Measurements from ENCODE around the gene NAA10.

Gene NAA10

GRCh38 chrX:153966841-153967535, 32.2 kb upstream of the NAA10 start:
- no peak for DNase-seq

DNA sequence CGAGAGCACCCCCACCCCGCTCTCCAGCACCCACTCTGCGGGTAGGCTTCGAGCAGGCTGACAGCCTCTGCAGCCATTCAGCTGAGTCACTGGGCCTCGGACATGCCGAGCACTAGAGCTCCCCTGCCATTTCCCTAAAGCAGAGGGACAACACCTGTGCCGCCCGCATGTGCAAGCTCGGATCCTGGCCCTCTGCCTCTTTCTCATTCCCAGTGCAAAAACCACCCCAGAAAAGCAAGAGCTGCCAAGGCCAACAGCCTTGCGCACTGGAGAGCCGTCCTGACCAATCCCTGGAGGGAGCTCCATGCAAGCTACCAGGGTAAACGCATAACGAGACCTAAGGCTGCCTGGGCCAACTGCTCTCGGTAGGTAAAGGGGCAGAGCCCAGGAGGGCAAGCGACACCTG, 31.4 kb upstream of the NAA10 start:
- DNase-seq = no peak

DNA sequence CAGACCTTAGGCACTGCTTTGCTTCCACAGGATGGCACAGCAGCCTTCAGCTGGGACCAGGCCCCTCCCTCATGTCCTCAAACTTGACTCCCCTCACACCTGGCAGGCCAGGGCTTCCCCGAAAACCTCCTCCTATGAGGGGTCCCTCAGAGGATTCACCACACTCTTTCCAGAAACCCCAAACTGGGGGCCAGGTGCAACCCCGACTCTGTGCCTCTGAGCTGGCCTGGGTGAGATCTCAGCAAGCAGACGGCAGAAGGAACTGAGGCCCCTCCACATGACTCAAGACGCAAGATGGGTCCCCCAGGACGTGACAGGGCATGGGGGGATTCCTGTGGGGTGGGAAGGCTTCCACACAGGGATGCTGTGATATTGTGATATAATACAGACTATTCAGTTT, 30.6 kb upstream of the NAA10 start:
- DNase-seq = no peak

GRCh38 chrX:153964105-153964504, 29.3 kb upstream of the NAA10 start:
- no peak for DNase-seq

DNA sequence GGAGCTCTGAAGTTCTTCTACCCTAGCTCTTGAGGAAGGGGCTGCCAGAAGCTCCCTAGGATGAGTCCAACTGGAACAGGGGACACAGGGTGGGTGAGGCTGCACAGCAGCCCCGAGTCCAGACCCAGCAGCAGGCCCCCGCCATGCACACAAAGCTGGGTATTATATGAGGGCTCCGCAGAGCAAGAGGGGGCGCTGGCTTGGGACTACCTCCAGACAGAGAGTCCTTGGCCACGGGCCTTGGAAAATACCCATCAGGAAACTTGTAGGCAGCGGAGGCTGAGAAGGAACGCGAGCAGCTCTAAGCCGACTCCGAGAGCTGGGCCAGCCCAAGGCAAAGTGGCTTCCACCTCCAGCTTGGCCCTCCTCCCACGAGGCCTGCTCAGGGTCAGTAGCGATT, 28.7 kb upstream of the NAA10 start:
- no peak for DNase-seq

- no peak for DNase-seq
Measured at GRCh38 chrX:153961292-153961691, 26.5 kb upstream of the NAA10 start.

DNA sequence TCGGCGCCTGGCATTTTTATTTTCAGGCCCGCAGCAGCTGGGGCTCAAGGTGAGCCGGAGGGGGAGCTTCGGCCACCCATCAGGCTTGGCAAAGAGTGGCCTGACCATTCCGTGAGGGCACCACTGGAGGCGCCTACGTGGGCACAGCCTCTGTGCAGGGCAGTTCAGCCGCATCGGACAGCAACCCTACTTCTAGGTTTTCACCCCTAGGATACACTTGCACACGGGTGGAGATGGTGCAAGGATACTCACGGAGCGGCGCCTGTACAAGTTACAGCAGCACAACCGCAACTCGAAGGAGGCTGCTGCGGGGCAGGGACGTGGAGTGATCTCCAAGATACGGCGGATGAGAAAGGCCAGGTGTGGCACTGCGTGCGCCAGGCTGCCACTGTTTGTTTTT, 25.9 kb upstream of the NAA10 start:
- DNase-seq = no peak

- DNase-seq = no peak
Measured at GRCh38 chrX:153960077-153960476, 25.2 kb upstream of the NAA10 start.

GRCh38 chrX:153959649-153960048, 24.8 kb upstream of the NAA10 start:
- DNase-seq = no peak

GRCh38 chrX:153958605-153959004, 23.8 kb upstream of the NAA10 start:
- no peak for DNase-seq

- DNase-seq = no peak
Measured at GRCh38 chrX:153957224-153957623, 22.4 kb upstream of the NAA10 start.

DNA sequence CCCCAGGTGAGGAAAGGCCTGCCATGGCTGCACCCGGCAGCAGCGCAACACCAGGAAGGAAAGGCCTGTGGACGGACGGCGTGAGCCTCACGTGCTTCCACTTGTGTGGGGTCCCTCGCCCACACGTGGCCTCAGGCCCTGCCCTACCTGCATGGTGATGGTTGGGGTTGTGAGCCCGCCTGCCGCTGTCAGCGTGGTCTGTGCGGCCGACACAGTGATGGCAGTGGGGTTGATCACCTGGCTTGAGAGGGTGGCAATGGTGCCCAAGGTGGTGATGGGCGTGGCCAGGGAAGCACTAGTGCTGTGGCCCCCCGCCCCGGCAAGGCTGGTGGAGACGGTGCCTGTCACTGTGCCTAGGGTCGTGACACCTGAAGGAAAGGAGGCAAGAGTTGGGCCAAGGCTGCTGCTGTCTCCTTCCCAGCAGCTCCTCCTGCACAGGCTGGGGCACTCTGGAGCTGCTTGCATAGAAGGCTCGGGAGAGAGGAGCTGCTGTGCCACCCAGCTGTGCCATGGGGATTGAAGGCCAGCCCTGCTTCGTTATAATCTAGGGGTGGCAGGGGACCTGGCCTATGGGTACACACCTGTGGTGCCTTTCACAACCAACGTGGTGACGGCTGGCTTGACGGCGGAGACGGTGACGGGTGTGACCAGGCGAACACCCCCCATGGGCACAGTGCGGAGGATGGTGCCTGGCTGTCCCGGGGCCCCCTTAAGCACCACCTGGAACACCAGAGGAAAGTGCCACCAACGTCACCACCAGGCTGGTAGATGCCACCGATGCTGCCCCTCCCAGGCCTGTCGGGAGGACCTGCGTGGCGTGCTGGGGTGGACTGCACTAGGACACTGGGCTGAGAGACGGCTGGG, 21.4 kb upstream of the NAA10 start:
- no peak for DNase-seq

DNA sequence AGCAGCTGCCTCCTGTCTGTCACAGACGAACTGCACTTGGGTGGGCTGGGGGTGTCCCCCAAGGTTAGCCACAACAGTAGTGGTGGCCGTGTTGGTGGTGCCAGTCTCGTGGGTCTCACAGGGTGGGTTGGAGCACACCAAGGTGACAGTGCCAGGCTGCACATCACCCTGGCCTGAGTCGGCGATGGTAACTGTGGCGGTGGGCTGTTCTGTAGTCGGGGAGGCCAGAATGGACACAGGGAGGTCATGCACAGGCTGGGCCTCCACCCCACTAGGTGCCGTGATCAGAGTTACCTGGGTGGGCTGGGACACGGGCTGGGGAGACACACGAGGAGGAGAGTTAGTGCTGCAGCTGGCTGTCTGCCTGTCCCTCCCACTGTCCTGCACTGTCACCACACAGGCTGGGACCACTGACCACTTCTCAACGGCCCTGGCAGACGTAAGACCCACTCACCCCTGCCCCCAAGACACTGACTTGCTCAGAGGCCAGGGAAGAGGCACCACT, 20.4 kb upstream of the NAA10 start:
- DNase-seq = no peak

GRCh38 chrX:153954558-153955227, 19.9 kb upstream of the NAA10 start:
- DNase-seq = no peak

GRCh38 chrX:153953892-153954557, 19.2 kb upstream of the NAA10 start:
- no peak for DNase-seq

DNA sequence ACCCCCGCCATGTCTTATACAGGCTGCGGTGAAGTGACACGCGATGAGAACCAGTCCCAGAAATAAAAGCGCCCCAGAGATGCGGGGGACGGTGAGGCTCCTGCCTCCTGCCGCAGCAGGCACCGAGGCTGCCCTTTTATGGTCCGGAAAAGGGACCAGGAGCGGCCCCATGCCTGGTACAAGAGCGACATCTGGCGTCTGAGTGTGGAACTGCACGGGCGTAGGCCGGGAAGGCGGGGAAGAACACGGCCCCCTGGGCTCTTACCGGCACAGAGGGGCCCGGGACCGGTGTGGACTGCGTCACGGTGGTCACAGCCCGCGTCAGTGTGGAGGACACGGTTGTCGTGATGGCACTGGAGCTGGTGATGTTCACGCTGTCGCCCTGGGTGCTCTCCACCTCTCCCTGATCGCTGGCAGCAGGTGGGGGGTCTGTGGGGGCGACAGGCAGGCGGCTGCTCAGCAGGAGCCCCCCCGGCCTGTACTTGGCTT, 18.5 kb upstream of the NAA10 start:
- peak; percentile 24 for DNase-seq

DNA sequence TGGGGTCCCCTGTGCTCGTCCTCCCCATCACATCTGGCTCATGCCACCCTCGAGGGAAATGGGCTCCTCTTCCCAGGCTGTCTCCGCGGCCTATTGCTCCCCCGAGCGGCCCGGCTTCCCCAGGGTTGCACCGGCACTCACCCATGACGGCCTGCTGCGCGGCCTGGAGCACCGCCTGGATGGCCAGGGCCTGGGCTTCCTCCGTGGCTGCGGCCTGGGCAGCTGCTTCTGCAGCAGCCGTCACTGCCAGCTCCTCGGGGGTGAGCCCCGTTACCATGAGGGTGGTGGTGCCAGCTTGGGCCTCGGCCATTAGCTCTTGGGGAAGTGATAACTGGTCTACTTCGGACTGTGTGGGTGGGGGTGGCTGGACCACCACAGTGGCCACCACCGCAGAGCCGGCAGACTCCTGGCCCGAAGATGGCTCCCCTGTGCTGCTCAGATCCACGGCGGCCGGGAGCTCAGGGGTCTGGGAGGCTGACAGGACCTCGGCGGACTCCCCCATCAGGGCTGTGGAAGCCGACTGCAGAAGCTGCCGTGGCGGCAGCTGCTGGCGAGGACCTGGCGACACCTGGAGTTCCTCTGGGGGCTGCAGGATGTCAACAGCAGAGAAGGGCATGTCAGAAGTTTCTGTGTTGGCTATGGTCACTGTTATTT, 17.7 kb upstream of the NAA10 start:
- no peak for DNase-seq

DNA sequence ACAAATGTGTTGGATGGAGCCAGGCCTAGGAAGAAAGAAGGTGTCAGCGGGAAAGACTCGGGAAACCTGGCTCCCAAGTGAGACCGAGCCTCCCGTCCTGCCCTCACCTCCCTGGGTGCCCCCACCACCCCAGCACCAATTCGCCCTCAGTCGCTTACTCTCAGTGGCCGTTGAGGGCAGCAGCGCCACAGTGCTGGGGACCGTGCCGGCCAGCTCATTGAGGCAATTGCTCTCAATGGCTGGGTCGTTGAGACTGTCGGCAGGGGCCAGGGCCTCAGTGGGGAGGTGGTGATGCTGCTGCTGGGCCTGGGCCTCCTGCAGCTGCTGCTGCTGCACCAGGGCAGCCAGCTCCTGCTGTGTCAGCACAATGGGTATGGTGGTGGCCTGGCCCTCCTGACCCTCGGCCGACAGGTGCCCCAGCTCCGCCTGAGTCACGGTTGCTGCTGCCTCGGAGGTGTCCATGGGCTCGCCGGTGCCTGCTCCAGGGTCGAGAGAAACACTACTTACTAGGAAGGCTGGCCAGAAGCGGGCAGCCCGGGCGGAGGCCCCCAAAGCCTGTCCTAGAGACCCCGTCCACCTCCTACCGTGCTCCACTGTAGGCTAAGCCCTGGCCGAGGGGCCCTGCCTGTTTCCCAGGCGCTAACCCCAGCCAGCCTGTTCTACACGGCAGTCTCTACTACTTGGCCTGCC, 17.0 kb upstream of the NAA10 start:
- no peak for DNase-seq

- no peak for DNase-seq
Measured at GRCh38 chrX:153950127-153950526, 15.3 kb upstream of the NAA10 start.

GRCh38 chrX:153948847-153949805, 14.3 kb upstream of the NAA10 start:
- DNase-seq = no peak
